Breast epithelium (tissue), 4 donors: ENCODE data around the gene ASIP. TPM values are rescaled to one million over a fixed set of nuclear protein-coding genes. Genes with fewer than 3 reads are reported as not detected.
"Not testable (repeated sequence)": the region's sequence is repeated elsewhere in the genome, so short reads cannot be mapped to it uniquely, and the experiment has no call there.

Source experiments
- DNase-seq, 2 donors: peaks; one replicate each; pipeline ENCODE4 v3.0.0-alpha.2; 2019; ENCODE audit warnings: low spot score in 2 of 2
- H3K27ac ChIP-seq, 2 donors: fragments of 200-600 bp; sonication (generic) in 1 of 2; one replicate each; pipeline ENCODE4 v1.5.1; 2016 to 2019; ENCODE audit warnings: mild to moderate bottlenecking in 1 of 2
- H3K27me3 ChIP-seq, 2 donors: fragments of 200-600 bp; sonication (generic) in 1 of 2; one replicate each; pipeline versions ENCODE4 v1.5.1 to v1.6.0; 2017 to 2019; ENCODE audit warnings: control low read depth in 1 of 2, mild to moderate bottlenecking in 1 of 2
- H3K36me3 ChIP-seq: fragments of 200-600 bp; one replicate; pipeline ENCODE4 v1.5.1; 2019
- H3K4me1 ChIP-seq, 2 donors: fragments of 200-600 bp; sonication (generic); one replicate each; pipeline ENCODE4 v1.5.1; 2016 to 2019; ENCODE audit warnings: control low read depth in 1 of 2
- H3K4me3 ChIP-seq, 3 donors: fragments of 200-600 bp; sonication (generic); 1 replicate in 2 of 3; 2 replicates in 1 of 3; pipeline ENCODE4 v1.5.1; 2016 to 2019; ENCODE audit warnings: mild to moderate bottlenecking in 3 of 3, moderate library complexity in 2 of 3
- H3K9me3 ChIP-seq, 2 donors: fragments of 200-600 bp; sonication (generic) in 1 of 2; one replicate each; pipeline ENCODE4 v1.5.1; 2016 to 2019; ENCODE audit warnings: control low read depth in 1 of 2
- CTCF ChIP-seq, 3 donors: fragments of 450-650 bp; IDR thresholded peaks; one replicate each; pipeline ENCODE4 v1.5.1; 2016 to 2017; ENCODE audit warnings: antibody characterized with exemption in 3 of 3, mild to moderate bottlenecking in 3 of 3, moderate library complexity in 3 of 3
- POLR2A ChIP-seq: fragments of 450-650 bp; IDR thresholded peaks from one replicate; pipeline ENCODE4 v1.6.1; 2016; ENCODE audit warnings: antibody characterized with exemption, mild to moderate bottlenecking, moderate library complexity
- POLR2AphosphoS5 ChIP-seq, 3 donors: sonication (generic); formaldehyde crosslinking; IDR thresholded peaks; one replicate each; pipeline ENCODE4 v1.6.1; 2017; ENCODE audit warnings: antibody characterized with exemption in 3 of 3
- intact Hi-C: fragments of 100-400 bp; cut with DNase I; formaldehyde crosslinking; loops from one replicate; pipeline ENCODE4 v1.15.1; 2023; ENCODE audit warnings: low total_unique reads
- total RNA-seq, 3 donors: library from RNA; depleted of rRNA; stranded (reverse); fragments of >200 nt; gene quantifications; one replicate each; pipeline ENCODE4 v1.1.0, GENCODE V29; 2016

ASIP gene
- total RNA-seq, 3 donors from 2014 or later: 0.96 TPM; not detected in 2

GRCh38 chr20:34274694-34275093, 33.5 kb downstream of the ASIP start:
- H3K27me3 ChIP-seq: no peaks in the 10 kb centered on the region
- intact Hi-C loops: no loop called here

GRCh38 chr20:34281177-34281576, 40.0 kb downstream of the ASIP start:
- Histone ChIP-seq H3K27ac (no peak overlapping the region), H3K27me3 (no peaks in the 10 kb centered on the region), H3K4me1 (no peaks in the 10 kb centered on the region), H3K4me3 (no peak overlapping the region), H3K36me3 (no peaks in the 10 kb centered on the region), H3K9me3 (no peaks in the 10 kb centered on the region)
- TF ChIP-seq POLR2A (no peak), POLR2AphosphoS5 (IDR thresholded peaks at IDR 0.05) (no peak), CTCF (IDR thresholded peaks at IDR 0.05) (no peak)
- no peak for DNase-seq
- intact Hi-C loops: no loop called here

More at GRCh38 chr20:34274694-34275093, 33.5 kb downstream of the ASIP start:
- DNase-seq: no peak
- TF ChIP-seq POLR2A: no peak
- no peak for TF ChIP-seq POLR2AphosphoS5 (IDR thresholded peaks at IDR 0.05)
- no peak for TF ChIP-seq CTCF (IDR thresholded peaks at IDR 0.05)
- H3K4me1 ChIP-seq: peaks cover 0 to 5% of the 10 kb centered on the region in 2 donors
- no peaks in the 10 kb centered on the region for H3K36me3 ChIP-seq
- no peak overlapping the region for H3K27ac ChIP-seq
- H3K9me3 ChIP-seq: no peaks in the 10 kb centered on the region
- no peak overlapping the region for H3K4me3 ChIP-seq

- no peaks in the 10 kb centered on the region for H3K36me3 ChIP-seq
- no peak overlapping the region for H3K27ac ChIP-seq
- intact Hi-C loops: no loop called here
- no peak for TF ChIP-seq CTCF (IDR thresholded peaks at IDR 0.05)
- no peak for TF ChIP-seq POLR2A
- no peak for TF ChIP-seq POLR2AphosphoS5 (IDR thresholded peaks at IDR 0.05)
- no peak for DNase-seq
- H3K9me3 ChIP-seq: no peaks in the 10 kb centered on the region
- no peaks in the 10 kb centered on the region for H3K4me1 ChIP-seq
- H3K27me3 ChIP-seq: no peaks in the 10 kb centered on the region
- H3K4me3 ChIP-seq: no peak overlapping the region
Measured at GRCh38 chr20:34282041-34282440, 40.8 kb downstream of the ASIP start.

GRCh38 chr20:34283844-34284243, 42.6 kb downstream of the ASIP start:
- Histone ChIP-seq H3K4me3 (no peak overlapping the region), H3K27ac (no peak overlapping the region), H3K36me3 (no peaks in the 10 kb centered on the region), H3K9me3 (no peaks in the 10 kb centered on the region), H3K4me1 (no peaks in the 10 kb centered on the region), H3K27me3 (no peaks in the 10 kb centered on the region)
- no peak for DNase-seq
- intact Hi-C loops: no loop called here
- TF ChIP-seq POLR2A: no peak
- no peak for TF ChIP-seq POLR2AphosphoS5 (IDR thresholded peaks at IDR 0.05)
- no peak for TF ChIP-seq CTCF (IDR thresholded peaks at IDR 0.05)

- H3K4me3 ChIP-seq: no peak overlapping the region
- intact Hi-C loops: no loop called here
- no peaks in the 10 kb centered on the region for H3K4me1 ChIP-seq
- no peak for DNase-seq
- H3K9me3 ChIP-seq: no peaks in the 10 kb centered on the region
- no peaks in the 10 kb centered on the region for H3K36me3 ChIP-seq
- TF ChIP-seq POLR2AphosphoS5 (IDR thresholded peaks at IDR 0.05) (no peak), POLR2A (no peak), CTCF (IDR thresholded peaks at IDR 0.05) (no peak)
- no peaks in the 10 kb centered on the region for H3K27me3 ChIP-seq
- H3K27ac ChIP-seq: no peak overlapping the region
Measured at GRCh38 chr20:34285450-34285849, 44.2 kb downstream of the ASIP start.

- H3K27me3 ChIP-seq, H3K36me3 ChIP-seq, intact Hi-C loops, H3K27ac ChIP-seq, H3K4me3 ChIP-seq, H3K9me3 ChIP-seq, H3K4me1 ChIP-seq, DNase-seq: not testable (repeated sequence)
Measured at GRCh38 chr20:34287500-34287899, 46.3 kb downstream of the ASIP start.
